Natural killer cell (primary cell): Measurements from ENCODE around the gene PTGDR2. TPM values are rescaled to one million over a fixed set of nuclear protein-coding genes. Genes with fewer than 3 reads are reported as not detected.
A peak's percentile ranks its signal among the peaks of the same experiment; 100 is the strongest.

Source experiments
- ATAC-seq, 3 donors: fragments of 150-1000 bp in 2 of 3; fragments of 200-7000 bp in 1 of 3; cut with Tn5 transposase; 1 replicate in 1 of 3; 2 replicates in 2 of 3; pipeline ENCODE4 v1.10.0; 2021; ENCODE audit warnings: mild to moderate bottlenecking in 2 of 3, moderate library complexity in 2 of 3
- DNase-seq, 2 donors: peaks; one replicate each; pipeline versions ENCODE4 v3.0.0 to v3.0.0-alpha.2; 2013 to 2021; ENCODE audit warnings: mixed read lengths in 1 of 2
- H3K27ac ChIP-seq: one replicate; pipeline ENCODE4 v1.5.1; 2013; ENCODE audit warnings: mild to moderate bottlenecking, low read length
- H3K27me3 ChIP-seq: one replicate; pipeline ENCODE4 v1.6.1; 2013; ENCODE audit warnings: low read length; ENCODE audit not compliant: control insufficient read depth, insufficient read depth
- H3K36me3 ChIP-seq: one replicate; pipeline ENCODE4 v1.6.1; 2013; ENCODE audit warnings: low read length; ENCODE audit not compliant: control insufficient read depth, insufficient read depth
- H3K4me1 ChIP-seq: one replicate; pipeline ENCODE4 v1.6.1; 2013; ENCODE audit warnings: low read length; ENCODE audit not compliant: control insufficient read depth, insufficient read depth
- H3K4me3 ChIP-seq: one replicate; pipeline ENCODE4 v1.5.1; 2013; ENCODE audit warnings: low read length
- H3K9me3 ChIP-seq: one replicate; pipeline ENCODE4 v1.6.1; 2013; ENCODE audit warnings: low read length; ENCODE audit not compliant: control insufficient read depth, insufficient read depth
- H3K27ac Mint-ChIP-seq, 2 donors: one replicate each; pipeline ENCODE4 v1.8.0; 2022; ENCODE audit warnings: mild to moderate bottlenecking in 2 of 2, mixed read lengths in 2 of 2, moderate library complexity in 1 of 2
- H3K27me3 Mint-ChIP-seq, 2 donors: one replicate each; pipeline ENCODE4 v1.8.0; 2022; ENCODE audit warnings: low read depth in 2 of 2, mixed read lengths in 2 of 2
- H3K36me3 Mint-ChIP-seq: one replicate; pipeline ENCODE4 v1.8.0; 2022; ENCODE audit warnings: mixed read lengths
- H3K4me1 Mint-ChIP-seq, 2 donors: one replicate each; pipeline ENCODE4 v1.8.0; 2022; ENCODE audit warnings: mixed read lengths in 2 of 2
- H3K4me3 Mint-ChIP-seq: one replicate; pipeline ENCODE4 v1.8.0; 2022; ENCODE audit warnings: mild to moderate bottlenecking, moderate library complexity, mixed read lengths
- H3K9me3 Mint-ChIP-seq, 2 donors: one replicate each; pipeline ENCODE4 v1.8.0; 2022; ENCODE audit warnings: mixed read lengths in 2 of 2
- CTCF ChIP-seq: fragments of 200-600 bp; IDR thresholded peaks from one replicate; pipeline ENCODE4 v1.8.0; 2022; ENCODE audit warnings: antibody characterized with exemption
- WGBS: methylation state at CpG from one replicate; pipeline ENCODE4 v1.1.7; 2013; ENCODE audit warnings: missing lambda C conversion rate; ENCODE audit not compliant: insufficient coverage; 5-methylcytosine and 5-hydroxymethylcytosine counted together
- intact Hi-C: fragments of 100-400 bp; cut with micrococcal nuclease; formaldehyde crosslinking; loops from one replicate; pipeline ENCODE4 v1.14.2; 2022
- total RNA-seq, 4 donors: library from RNA; stranded (reverse); fragments of 120-200 nt in 1 of 4; gene quantifications; one replicate each; pipeline versions ENCODE4 v1.2.3 to v1.2.4, GENCODE V29; 2013 to 2022

PTGDR2 gene
- total RNA-seq, 3 donors from 2014 or later (not counting 1 experiment from before 2014, with no cell fraction given), result 0.66 to 12.4 (median 1.7) TPM

DNA sequence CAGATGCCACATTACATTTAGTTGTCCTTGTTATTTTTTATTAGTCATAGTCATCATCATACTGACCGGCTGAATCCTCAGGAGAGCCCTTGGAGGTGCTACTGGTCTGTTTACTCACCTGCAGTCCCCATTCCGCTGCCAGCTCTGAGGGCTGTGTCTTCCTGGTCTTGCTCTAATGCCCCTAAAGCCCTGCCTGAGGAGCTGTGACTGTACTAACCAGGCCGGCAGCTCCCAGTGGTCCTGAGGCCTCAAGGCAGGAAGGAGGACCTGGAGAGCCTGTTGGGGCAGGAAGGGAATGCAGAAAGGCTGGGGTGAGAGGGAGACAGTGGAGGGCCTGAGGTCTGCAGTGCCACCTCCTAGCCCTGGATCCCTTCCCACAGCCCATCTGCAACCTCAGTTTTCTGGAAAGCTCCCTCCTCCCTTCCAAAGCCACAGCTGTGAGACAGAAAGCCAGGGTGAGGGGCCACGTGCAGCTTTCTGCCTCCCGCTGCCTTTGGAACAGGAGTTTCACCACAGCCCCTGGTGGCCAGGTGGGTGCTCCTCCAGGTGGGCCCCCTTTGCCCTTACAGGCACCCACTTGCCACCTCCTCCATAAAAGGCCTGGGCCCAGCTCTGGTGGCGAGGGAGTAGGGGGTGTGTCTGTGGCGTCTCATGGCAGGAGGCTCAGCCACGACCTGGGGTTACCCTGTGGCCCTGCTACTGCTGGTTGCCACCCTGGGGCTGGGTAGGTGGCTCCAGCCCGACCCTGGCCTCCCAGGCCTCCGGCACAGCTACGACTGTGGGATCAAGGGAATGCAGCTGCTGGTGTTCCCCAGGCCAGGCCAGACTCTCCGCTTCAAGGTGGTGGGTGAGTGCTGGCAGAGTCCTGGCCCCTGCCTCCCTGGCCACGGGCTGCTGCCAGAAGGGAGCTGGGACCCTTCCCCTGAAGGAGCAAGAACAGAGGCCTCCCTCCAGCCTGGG, 11.4 kb upstream of the PTGDR2 start, which contains the start of gene ZP1:
Gene ZP1 (plus strand): TSS at position 632 of the 960 bp plus-strand sequence. CDS start 20 bp downstream, at position 652.
- Mint-ChIP-seq H3K27me3 (peaks cover 4 to 6% of the 10 kb centered on the region in 2 donors), H3K4me1 (peaks cover 0 to 4% of the 10 kb centered on the region in 2 donors), H3K36me3 (no peaks in the 10 kb centered on the region), H3K9me3 (no peaks in the 10 kb centered on the region), H3K4me3 (no peak within 1 kb of the TSS), H3K27ac (no peak within 1 kb of the TSS)
- no peak for DNase-seq
- intact Hi-C loops, result no loop called here
- H3K36me3 ChIP-seq, result no peaks in the 10 kb centered on the region
- ATAC-seq, result no peak
- H3K9me3 ChIP-seq, result no peaks in the 10 kb centered on the region
- H3K4me3 ChIP-seq, result no peak within 1 kb of the TSS
- no peak within 1 kb of the TSS for H3K27ac ChIP-seq
- WGBS, result 78% methylated on average over 13 of the region's 13 CpGs
- peaks cover 9% of the 10 kb centered on the region for H3K4me1 ChIP-seq
- TF ChIP-seq CTCF, result no peak
- no peaks in the 10 kb centered on the region for H3K27me3 ChIP-seq

DNA sequence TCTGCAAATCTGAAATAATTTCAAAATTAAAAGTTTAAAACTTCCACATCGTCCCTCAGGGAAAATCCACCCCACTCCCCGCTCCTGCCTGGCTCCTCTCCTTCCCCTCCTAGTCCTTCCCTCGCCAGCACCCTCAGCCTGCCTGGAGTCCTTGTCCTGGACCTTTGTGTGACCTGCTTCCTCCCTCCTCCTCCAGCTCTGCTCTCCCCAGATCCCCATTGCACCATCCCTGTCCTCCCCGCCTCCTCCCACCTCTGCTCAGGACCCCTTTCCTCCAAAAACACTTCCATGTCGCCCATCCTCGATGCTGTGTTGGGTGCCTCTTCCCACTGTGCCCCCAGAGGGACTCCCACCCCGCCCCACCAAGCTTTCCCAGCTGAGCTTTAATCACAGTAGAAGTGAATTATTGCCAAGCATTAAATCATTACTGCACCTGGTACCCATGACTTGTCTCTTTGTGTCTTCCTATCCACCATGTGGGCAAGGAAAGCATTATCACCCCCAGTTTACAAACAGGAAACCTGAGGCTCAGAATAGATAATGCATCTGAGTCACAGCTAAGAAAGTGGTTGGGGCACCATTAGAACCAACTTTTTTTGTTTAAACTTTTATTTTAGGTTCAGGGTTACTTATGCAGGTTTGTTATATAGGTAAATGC, 9.2 kb upstream of the PTGDR2 start:
- Mint-ChIP-seq H3K27me3 (peaks cover 4 to 8% of the 10 kb centered on the region in 2 donors), H3K36me3 (no peaks in the 10 kb centered on the region), H3K4me3 (no peak overlapping the region), H3K4me1 (no peaks in the 10 kb centered on the region), H3K9me3 (no peaks in the 10 kb centered on the region), H3K27ac (no peak overlapping the region)
- Histone ChIP-seq H3K27me3 (no peaks in the 10 kb centered on the region), H3K4me3 (no peak overlapping the region), H3K36me3 (no peaks in the 10 kb centered on the region), H3K27ac (no peak overlapping the region), H3K4me1 (no peaks in the 10 kb centered on the region), H3K9me3 (no peaks in the 10 kb centered on the region)
- intact Hi-C loops, result no loop called here
- ATAC-seq (peak in 1 of 3 donors; percentile 51), DNase-seq (no peak)
- WGBS, result 76% methylated on average over 7 of the region's 7 CpGs
- TF ChIP-seq CTCF, result no peak

- H3K27ac Mint-ChIP-seq, result no peak overlapping the region
- H3K27me3 Mint-ChIP-seq, result peaks cover 0 to 8% of the 10 kb centered on the region in 2 donors
- Histone ChIP-seq H3K27ac (no peak overlapping the region), H3K9me3 (no peaks in the 10 kb centered on the region), H3K27me3 (no peaks in the 10 kb centered on the region), H3K4me3 (no peak overlapping the region), H3K36me3 (no peaks in the 10 kb centered on the region), H3K4me1 (peaks cover 3% of the 10 kb centered on the region)
- DNase-seq (no peak), ATAC-seq (no peak)
- no peaks in the 10 kb centered on the region for H3K4me1 Mint-ChIP-seq
- no peak overlapping the region for H3K4me3 Mint-ChIP-seq
- H3K9me3 Mint-ChIP-seq, result no peaks in the 10 kb centered on the region
- H3K36me3 Mint-ChIP-seq, result no peaks in the 10 kb centered on the region
- intact Hi-C loops, result no loop called here
- TF ChIP-seq CTCF, result no peak
- 86% methylated on average over 16 of the region's 16 CpGs for WGBS
These were observed 8.1 kb upstream of the PTGDR2 start for GRCh38 chr11:60863550-60864521.
